Right renal cortex interstitium (tissue), 3 donors: ENCODE results near the gene ECT2. TPM values are rescaled to one million over a fixed set of nuclear protein-coding genes. Genes with fewer than 3 reads are reported as not detected.
"Not testable (repeated sequence)": the region's sequence is repeated elsewhere in the genome, so short reads cannot be mapped to it uniquely, and the experiment has no call there.

Experiments
- DNase-seq, 3 donors: peaks; one replicate each; pipeline ENCODE4 v3.0.0-alpha.2; 2013; ENCODE audit warnings: low read depth in 3 of 3, low spot score in 2 of 3
- polyA plus RNA-seq, 3 donors: library from polyadenylated mRNA; unstranded; fragments of 120-200 nt; gene quantifications; one replicate each; pipeline ENCODE4 v1.2.1, GENCODE V29; 2013; ENCODE audit not compliant: insufficient read length in 3 of 3

ECT2 gene
- 10 to 100 TPM; 33.7 to 42.3 (median 38.6) TPM for polyA plus RNA-seq

GRCh38 chr3:172750368-172751174 lies at the start of gene ECT2:
Gene ECT2, plus strand, starts transcription at chr3:172750726. Its CDS starts 3,805 bp downstream, at chr3:172754531.
- DNase-seq: peak; percentile 97 to 98 (median 97)

- no peak for DNase-seq
Observed at GRCh38 chr3:172700936-172701455, 49.5 kb upstream of the ECT2 start.

GRCh38 chr3:172701751-172702150 lies 48.8 kb upstream of the ECT2 start:
- no peak for DNase-seq

- DNase-seq: no peak
Observed at GRCh38 chr3:172702256-172702655, 48.3 kb upstream of the ECT2 start.

- DNase-seq: not testable (repeated sequence)
Observed at GRCh38 chr3:172702731-172703130, 47.8 kb upstream of the ECT2 start.

GRCh38 chr3:172704001-172704400 lies 46.5 kb upstream of the ECT2 start:
- no peak for DNase-seq

- no peak for DNase-seq
Observed at GRCh38 chr3:172705170-172705569, 45.4 kb upstream of the ECT2 start.

- DNase-seq: no peak
Observed at GRCh38 chr3:172707030-172707429, 43.5 kb upstream of the ECT2 start.

- DNase-seq: no peak
Observed at GRCh38 chr3:172707967-172708366, 42.6 kb upstream of the ECT2 start.

- DNase-seq: no peak
Observed at GRCh38 chr3:172708921-172709773, 41.4 kb upstream of the ECT2 start.

- peak; percentile 7 to 31 (median 16) for DNase-seq
Observed at GRCh38 chr3:172709774-172710663, 40.5 kb upstream of the ECT2 start.

- peak; percentile 73 to 82 (median 75) for DNase-seq
Observed at GRCh38 chr3:172710664-172711453, 39.7 kb upstream of the ECT2 start, which contains the start of gene NCEH1. Gene NCEH1, minus strand, starts transcription at chr3:172711067. Its CDS starts 83 bp downstream, at chr3:172710984.

- DNase-seq: peak in 1 of 3 donors; percentile 4
Observed at GRCh38 chr3:172711454-172711795, 39.1 kb upstream of the ECT2 start.

GRCh38 chr3:172713316-172713715 lies 37.2 kb upstream of the ECT2 start:
- no peak for DNase-seq

- no peak for DNase-seq
Observed at GRCh38 chr3:172716476-172716875, 34.0 kb upstream of the ECT2 start.

GRCh38 chr3:172717493-172718088 lies 32.9 kb upstream of the ECT2 start:
- DNase-seq: no peak

GRCh38 chr3:172722536-172723040 lies 27.9 kb upstream of the ECT2 start:
- DNase-seq: not testable (repeated sequence)

- DNase-seq: no peak
Observed at GRCh38 chr3:172726380-172726779, 24.1 kb upstream of the ECT2 start.

- DNase-seq: no peak
Observed at GRCh38 chr3:172735014-172735413, 15.5 kb upstream of the ECT2 start.
